PC-9 (cell line): ENCODE results near the gene FAM3D.

Experiments used
- CTCF ChIP-seq: fragments of 200-600 bp; sonication (generic); conservative IDR thresholded peaks from 2 replicates; pipeline ENCODE4 v1.6.1; 2017; ENCODE audit warnings: mixed run types, antibody characterized with exemption, mild to moderate bottlenecking, moderate library complexity
- EZH2 ChIP-seq: fragments of 200-600 bp; sonication (generic); IDR thresholded peaks from 2 replicates; pipeline ENCODE4 v1.8.0; 2017; ENCODE audit warnings: antibody characterized with exemption, low read depth

GRCh38 chr3:58704745-58705144 is 38.2 kb upstream of the FAM3D start:
- TF ChIP-seq CTCF (no peak), EZH2 (no peak)
